ENCODE measurements around the gene CFAP46. TPM values are rescaled to one million over a fixed set of nuclear protein-coding genes. Genes with fewer than 3 reads are reported as not detected.

The CFAP46 gene
- total RNA-seq, 1 donor from 2014 or later, result 15.4 TPM

- H3K9me3 Mint-ChIP-seq (ENCODE audit: low read depth), result peaks cover 4% of the 10 kb centered on the region
- H3K27ac Mint-ChIP-seq, result no peak overlapping the region
- peaks cover 3% of the 10 kb centered on the region for H3K36me3 Mint-ChIP-seq (ENCODE audit: insufficient read depth)
- no peaks in the 10 kb centered on the region for H3K4me1 Mint-ChIP-seq (ENCODE audit: low read depth)
- TF ChIP-seq CTCF (IDR thresholded peaks at IDR 0.05; ENCODE audit: unreplicated experiment), result no peak
- DNase-seq (ENCODE audit: low spot score, unreplicated experiment), result no peak
- H3K4me3 Mint-ChIP-seq (ENCODE audit: low read depth), result no peak overlapping the region
- peaks cover 36% of the 10 kb centered on the region for H3K27me3 Mint-ChIP-seq
Observed at GRCh38 chr10:132880128-132880981, 62.0 kb downstream of the CFAP46 start.

GRCh38 chr10:132879408-132880127, 62.8 kb downstream of the CFAP46 start:
- Mint-ChIP-seq H3K27me3 (peaks cover 36% of the 10 kb centered on the region), H3K4me1 (ENCODE audit: low read depth) (no peaks in the 10 kb centered on the region), H3K27ac (no peak overlapping the region), H3K9me3 (ENCODE audit: low read depth) (peaks cover 8% of the 10 kb centered on the region), H3K36me3 (ENCODE audit: insufficient read depth) (peaks cover 5% of the 10 kb centered on the region), H3K4me3 (ENCODE audit: low read depth) (no peak overlapping the region)
- DNase-seq (ENCODE audit: low spot score, unreplicated experiment), result no peak
- TF ChIP-seq CTCF (IDR thresholded peaks at IDR 0.05; ENCODE audit: unreplicated experiment), result no peak

GRCh38 chr10:132878730-132879407, 63.5 kb downstream of the CFAP46 start:
- no peak for DNase-seq (ENCODE audit: low spot score, unreplicated experiment)
- Mint-ChIP-seq H3K4me3 (ENCODE audit: low read depth) (no peak overlapping the region), H3K27ac (no peak overlapping the region), H3K36me3 (ENCODE audit: insufficient read depth) (peaks cover 5% of the 10 kb centered on the region), H3K4me1 (ENCODE audit: low read depth) (no peaks in the 10 kb centered on the region), H3K27me3 (peaks cover 31% of the 10 kb centered on the region), H3K9me3 (ENCODE audit: low read depth) (peaks cover 8% of the 10 kb centered on the region)
- TF ChIP-seq CTCF (IDR thresholded peaks at IDR 0.05; ENCODE audit: unreplicated experiment), result no peak

- no peak for TF ChIP-seq CTCF (IDR thresholded peaks at IDR 0.05; ENCODE audit: unreplicated experiment)
- peaks cover 5% of the 10 kb centered on the region for H3K36me3 Mint-ChIP-seq (ENCODE audit: insufficient read depth)
- no peak overlapping the region for H3K27ac Mint-ChIP-seq
- peaks cover 8% of the 10 kb centered on the region for H3K9me3 Mint-ChIP-seq (ENCODE audit: low read depth)
- peaks cover 25% of the 10 kb centered on the region for H3K27me3 Mint-ChIP-seq
- DNase-seq (ENCODE audit: low spot score, unreplicated experiment), result no peak
- H3K4me3 Mint-ChIP-seq (ENCODE audit: low read depth), result no peak overlapping the region
- H3K4me1 Mint-ChIP-seq (ENCODE audit: low read depth), result no peaks in the 10 kb centered on the region
Observed at GRCh38 chr10:132878091-132878729, 64.2 kb downstream of the CFAP46 start.

- no peaks in the 10 kb centered on the region for H3K4me1 Mint-ChIP-seq (ENCODE audit: low read depth)
- no peak for DNase-seq (ENCODE audit: low spot score, unreplicated experiment)
- no peak for TF ChIP-seq CTCF (IDR thresholded peaks at IDR 0.05; ENCODE audit: unreplicated experiment)
- peaks cover 5% of the 10 kb centered on the region for H3K36me3 Mint-ChIP-seq (ENCODE audit: insufficient read depth)
- no peak overlapping the region for H3K4me3 Mint-ChIP-seq (ENCODE audit: low read depth)
- peaks cover 8% of the 10 kb centered on the region for H3K9me3 Mint-ChIP-seq (ENCODE audit: low read depth)
- peaks cover 17% of the 10 kb centered on the region for H3K27me3 Mint-ChIP-seq
- H3K27ac Mint-ChIP-seq, result no peak overlapping the region
Observed at GRCh38 chr10:132877473-132877872, 64.9 kb downstream of the CFAP46 start.
